HL-60 (cell line): ENCODE measurements around the gene SDF2.

Experiments
- CTCF ChIP-seq: IDR thresholded peaks from one replicate; pipeline ENCODE4 v1.5.1; 2011; ENCODE audit warnings: low read length, control low read depth, inconsistent platforms; ENCODE audit not compliant: insufficient read depth
- GABPA ChIP-seq: IDR thresholded peaks from 2 replicates; pipeline ENCODE4 v1.6.1; 2012; ENCODE audit warnings: low read depth
- REST ChIP-seq: IDR thresholded peaks from 2 replicates; pipeline ENCODE4 v1.6.1; 2012; ENCODE audit warnings: low read depth; ENCODE audit not compliant: insufficient replicate concordance

DNA sequence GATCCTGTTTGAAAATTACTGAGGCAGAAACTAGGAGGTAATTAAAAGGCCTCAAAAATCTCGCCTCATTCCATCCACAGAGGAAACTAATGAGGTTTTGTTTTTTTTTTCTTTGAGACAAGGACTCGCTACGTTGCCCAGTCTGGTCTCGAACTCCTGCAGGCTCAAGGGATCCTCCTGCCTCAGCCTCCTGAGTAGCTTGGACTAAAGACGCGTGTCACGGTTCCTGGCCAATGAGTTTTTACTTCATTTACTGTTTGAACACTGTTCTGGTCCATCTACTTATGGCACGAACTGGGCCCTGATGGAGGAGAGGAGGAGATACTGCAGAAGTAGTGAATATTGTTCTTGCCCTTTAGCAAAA lies 16.1 kb downstream of the SDF2 start:
- TF ChIP-seq CTCF (no peak), REST (no peak), GABPA (no peak)
